ENCODE results near the gene TIMM23B.
"Not testable (repeated sequence)": the region's sequence is repeated elsewhere in the genome, so short reads cannot be mapped to it uniquely, and the experiment has no call there.

TIMM23B gene

GRCh38 chr10:49941447-49942338 is at the start of gene TIMM23B, which contains the start of gene PARG:
TIMM23B (plus strand) TSS chr10:49942053; CDS start chr10:49942195, 142 bp downstream.
PARG (minus strand) TSS chr10:49942027; CDS start chr10:49941725, 302 bp downstream.
- DNase-seq (ENCODE audit: low read depth) = peak; percentile 77

GRCh38 chr10:49899999-49900398 is 41.9 kb upstream of the TIMM23B start:
- not testable (repeated sequence) for DNase-seq (ENCODE audit: low read depth)

- DNase-seq (ENCODE audit: low read depth) = not testable (repeated sequence)
These were observed 41.4 kb upstream of the TIMM23B start for GRCh38 chr10:49900406-49900805.

- peak; percentile 15 for DNase-seq (ENCODE audit: low read depth)
These were observed 38.0 kb upstream of the TIMM23B start for GRCh38 chr10:49903829-49904228.

- DNase-seq (ENCODE audit: low read depth) = peak; percentile 7
These were observed 33.4 kb upstream of the TIMM23B start for GRCh38 chr10:49908290-49909080.

GRCh38 chr10:49910295-49910694 is 31.6 kb upstream of the TIMM23B start:
- not testable (repeated sequence) for DNase-seq (ENCODE audit: low read depth)

GRCh38 chr10:49916451-49916850 is 25.4 kb upstream of the TIMM23B start:
- not testable (repeated sequence) for DNase-seq (ENCODE audit: low read depth)

- DNase-seq (ENCODE audit: low read depth) = not testable (repeated sequence)
These were observed 23.9 kb upstream of the TIMM23B start for GRCh38 chr10:49917927-49918326.

GRCh38 chr10:49922041-49922440 is 19.8 kb upstream of the TIMM23B start:
- not testable (repeated sequence) for DNase-seq (ENCODE audit: low read depth)

GRCh38 chr10:49923572-49923971 is 18.3 kb upstream of the TIMM23B start:
- DNase-seq (ENCODE audit: low read depth) = not testable (repeated sequence)

- not testable (repeated sequence) for DNase-seq (ENCODE audit: low read depth)
These were observed 10.6 kb upstream of the TIMM23B start for GRCh38 chr10:49931276-49931675.

- not testable (repeated sequence) for DNase-seq (ENCODE audit: low read depth)
These were observed 9.7 kb upstream of the TIMM23B start for GRCh38 chr10:49931959-49932728.

GRCh38 chr10:49942339-49942705 is 469 bp downstream of the TIMM23B start:
- DNase-seq (ENCODE audit: low read depth) = peak; percentile 12

GRCh38 chr10:49943607-49944006 is 1.8 kb downstream of the TIMM23B start:
- DNase-seq (ENCODE audit: low read depth) = peak; percentile 17

- DNase-seq (ENCODE audit: low read depth) = not testable (repeated sequence)
These were observed 6.3 kb downstream of the TIMM23B start for GRCh38 chr10:49948142-49948541.

GRCh38 chr10:49948737-49949136 is 6.9 kb downstream of the TIMM23B start:
- not testable (repeated sequence) for DNase-seq (ENCODE audit: low read depth)

- DNase-seq (ENCODE audit: low read depth) = not testable (repeated sequence)
These were observed 10.2 kb downstream of the TIMM23B start for GRCh38 chr10:49952006-49952405.

GRCh38 chr10:49953122-49953521 is 11.3 kb downstream of the TIMM23B start:
- not testable (repeated sequence) for DNase-seq (ENCODE audit: low read depth)

- not testable (repeated sequence) for DNase-seq (ENCODE audit: low read depth)
These were observed 28.5 kb downstream of the TIMM23B start for GRCh38 chr10:49970331-49970857.

- DNase-seq (ENCODE audit: low read depth) = not testable (repeated sequence)
These were observed 29.6 kb downstream of the TIMM23B start for GRCh38 chr10:49971466-49971865.

- DNase-seq (ENCODE audit: low read depth) = peak; percentile 53
These were observed 30.2 kb downstream of the TIMM23B start for GRCh38 chr10:49972094-49972493.

All from amniotic epithelial cell (primary cell).